Skin of body (tissue), 2 donors: ENCODE data around the gene TIE1. TPM values are rescaled to one million over a fixed set of nuclear protein-coding genes. Genes with fewer than 3 reads are reported as not detected.

Experiments used
- DNase-seq: peaks from one replicate; lab custom pipeline; 2025; lab: John Stamatoyannopoulos, UW
- total RNA-seq: library from RNA; depleted of rRNA; stranded (reverse); fragments of >200 nt; gene quantifications from one replicate; pipeline ENCODE4 v1.2.3, GENCODE V29; 2014

TIE1 gene
- total RNA-seq, 1 donor from 2014 or later: 19.5 TPM

GRCh38 chr1:43311521-43311920 lies 10.7 kb downstream of the TIE1 start:
- DNase-seq: no peak

- DNase-seq: no peak
Observed at GRCh38 chr1:43312212-43312623, 11.4 kb downstream of the TIE1 start.

- no peak for DNase-seq
Observed at GRCh38 chr1:43312663-43313515, 12.1 kb downstream of the TIE1 start.

- no peak for DNase-seq
Observed at GRCh38 chr1:43313771-43314170, 13.0 kb downstream of the TIE1 start.

GRCh38 chr1:43314233-43314632 lies 13.5 kb downstream of the TIE1 start:
- DNase-seq: no peak

GRCh38 chr1:43315481-43315880 lies 14.7 kb downstream of the TIE1 start:
- no peak for DNase-seq

GRCh38 chr1:43315963-43316737 lies 15.4 kb downstream of the TIE1 start:
- no peak for DNase-seq

- DNase-seq: no peak
Observed at GRCh38 chr1:43316738-43317520, 16.1 kb downstream of the TIE1 start.

- DNase-seq: no peak
Observed at GRCh38 chr1:43317817-43318471, 17.2 kb downstream of the TIE1 start.

- DNase-seq: no peak
Observed at GRCh38 chr1:43318831-43319230, 18.0 kb downstream of the TIE1 start.

- DNase-seq: no peak
Observed at GRCh38 chr1:43319288-43319687, 18.5 kb downstream of the TIE1 start.

- DNase-seq: no peak
Observed at GRCh38 chr1:43319766-43320165, 19.0 kb downstream of the TIE1 start.

GRCh38 chr1:43321331-43321891 lies 20.6 kb downstream of the TIE1 start:
- no peak for DNase-seq

- DNase-seq: no peak
Observed at GRCh38 chr1:43322506-43322905, 21.7 kb downstream of the TIE1 start.

GRCh38 chr1:43324810-43325209 lies 24.0 kb downstream of the TIE1 start:
- DNase-seq: no peak

GRCh38 chr1:43325381-43325780 lies 24.6 kb downstream of the TIE1 start:
- no peak for DNase-seq

- DNase-seq: peak; percentile 2
Observed at GRCh38 chr1:43327549-43328292, 26.9 kb downstream of the TIE1 start.

- no peak for DNase-seq
Observed at GRCh38 chr1:43329995-43330751, 29.4 kb downstream of the TIE1 start.

- DNase-seq: no peak
Observed at GRCh38 chr1:43331688-43332087, 30.9 kb downstream of the TIE1 start.
